Activated CD8-positive, alpha-beta memory T cell treated with anti-CD3 and anti-CD28 coated beads, Interleukin-2, amount 10 ng/mL, durations not matched to agents 7 days and 5 days (primary cell): Measurements from ENCODE around the gene ZNF521. TPM values are rescaled to one million over a fixed set of nuclear protein-coding genes. Genes with fewer than 3 reads are reported as not detected.

Experiments
- ATAC-seq: fragments of 150-1000 bp; cut with Tn5 transposase; one replicate; pipeline ENCODE4 v1.10.0; 2021; ENCODE audit warnings: moderate library complexity
- CTCF ChIA-PET: fragments of 350-600 bp; sonication (Branson Sonifier 250); formaldehyde crosslinking; loops from one replicate; lab custom pipeline; 2021; ENCODE audit warnings: antibody characterized with exemption; lab: Charles Lee
- DNase-seq: peaks from one replicate; pipeline ENCODE4 v3.0.0-alpha.2; 2020
- H3K27ac Mint-ChIP-seq: one replicate; pipeline ENCODE4 v1.8.0; 2021; ENCODE audit warnings: mild to moderate bottlenecking, mixed read lengths
- H3K27me3 Mint-ChIP-seq: one replicate; pipeline ENCODE4 v1.8.0; 2021; ENCODE audit warnings: mixed read lengths
- H3K36me3 Mint-ChIP-seq: one replicate; pipeline ENCODE4 v1.8.0; 2021; ENCODE audit warnings: mild to moderate bottlenecking, mixed read lengths
- H3K4me1 Mint-ChIP-seq: one replicate; pipeline ENCODE4 v1.8.0; 2021; ENCODE audit warnings: mixed read lengths
- H3K4me3 Mint-ChIP-seq: one replicate; pipeline ENCODE4 v1.8.0; 2021; ENCODE audit warnings: mild to moderate bottlenecking, moderate library complexity, mixed read lengths
- H3K9me3 Mint-ChIP-seq: one replicate; pipeline ENCODE4 v1.8.0; 2022; ENCODE audit warnings: low read depth, mixed read lengths
- total RNA-seq, 2 experiments: library from RNA; stranded (reverse); gene quantifications; one replicate each; pipeline ENCODE4 v1.2.3, GENCODE V29; 2021

The ZNF521 gene
- total RNA-seq, 2 experiments from 2014 or later, result not detected

DNA sequence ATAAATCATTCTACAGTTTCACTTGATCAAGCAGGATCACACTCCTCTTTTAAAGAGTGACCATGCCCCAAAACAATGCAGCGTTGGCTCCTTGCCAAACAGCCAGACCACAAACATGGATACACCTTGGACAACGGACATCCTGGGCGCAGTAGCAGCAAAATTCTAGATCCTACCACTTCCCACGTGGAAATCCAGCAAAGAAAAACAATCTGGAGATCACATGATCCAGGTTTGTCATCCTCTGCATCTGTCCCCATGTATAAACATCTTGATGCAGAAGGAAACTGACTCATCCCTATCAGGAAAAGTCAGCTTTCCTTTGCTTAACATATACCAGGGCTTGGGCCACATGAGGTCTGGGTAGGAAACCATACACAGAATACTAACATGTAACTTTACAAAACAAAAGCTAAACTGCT, 53.1 kb downstream of the ZNF521 start:
- no peaks in the 10 kb centered on the region for H3K36me3 Mint-ChIP-seq
- no peak overlapping the region for H3K27ac Mint-ChIP-seq
- ATAC-seq (no peak), DNase-seq (no peak)
- H3K27me3 Mint-ChIP-seq, result no peaks in the 10 kb centered on the region
- CTCF ChIA-PET, result no interaction called here
- no peak overlapping the region for H3K4me3 Mint-ChIP-seq
- H3K4me1 Mint-ChIP-seq, result no peaks in the 10 kb centered on the region
- H3K9me3 Mint-ChIP-seq, result no peaks in the 10 kb centered on the region

DNA sequence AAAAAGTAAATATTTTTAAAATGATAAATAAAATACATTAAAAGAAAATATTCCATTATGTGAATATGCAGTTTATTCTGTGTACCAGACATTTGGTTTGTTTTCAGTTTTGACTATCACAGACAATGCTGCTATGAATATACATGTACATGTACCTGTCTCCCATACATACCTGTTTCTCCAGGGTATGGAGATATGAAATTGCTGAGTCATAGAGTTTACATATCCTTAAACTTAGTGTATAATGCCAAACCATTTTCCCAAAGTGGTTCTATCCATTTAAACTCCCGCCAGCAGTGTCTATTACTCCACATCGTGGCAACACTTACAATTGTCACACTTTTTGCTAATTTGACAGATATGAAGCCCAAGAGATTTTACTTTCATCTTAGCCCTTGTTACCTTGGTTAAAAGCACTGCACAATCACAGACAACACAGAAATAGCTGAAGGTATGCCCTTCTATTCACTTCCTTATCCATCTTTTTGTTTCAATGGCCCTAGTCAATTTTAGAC, 56.3 kb downstream of the ZNF521 start:
- Mint-ChIP-seq H3K27ac (no peak overlapping the region), H3K36me3 (no peaks in the 10 kb centered on the region), H3K4me3 (no peak overlapping the region), H3K27me3 (no peaks in the 10 kb centered on the region), H3K4me1 (no peaks in the 10 kb centered on the region), H3K9me3 (no peaks in the 10 kb centered on the region)
- ATAC-seq, result no peak
- CTCF ChIA-PET, result no interaction called here
- DNase-seq, result no peak

- no peaks in the 10 kb centered on the region for H3K9me3 Mint-ChIP-seq
- no peak for DNase-seq
- no peaks in the 10 kb centered on the region for H3K36me3 Mint-ChIP-seq
- no peak for ATAC-seq
- no peaks in the 10 kb centered on the region for H3K4me1 Mint-ChIP-seq
- H3K27ac Mint-ChIP-seq, result no peak overlapping the region
- no peaks in the 10 kb centered on the region for H3K27me3 Mint-ChIP-seq
- no peak overlapping the region for H3K4me3 Mint-ChIP-seq
- CTCF ChIA-PET, result no interaction called here
Measured at GRCh38 chr18:25291150-25291549, 60.8 kb downstream of the ZNF521 start.

DNA sequence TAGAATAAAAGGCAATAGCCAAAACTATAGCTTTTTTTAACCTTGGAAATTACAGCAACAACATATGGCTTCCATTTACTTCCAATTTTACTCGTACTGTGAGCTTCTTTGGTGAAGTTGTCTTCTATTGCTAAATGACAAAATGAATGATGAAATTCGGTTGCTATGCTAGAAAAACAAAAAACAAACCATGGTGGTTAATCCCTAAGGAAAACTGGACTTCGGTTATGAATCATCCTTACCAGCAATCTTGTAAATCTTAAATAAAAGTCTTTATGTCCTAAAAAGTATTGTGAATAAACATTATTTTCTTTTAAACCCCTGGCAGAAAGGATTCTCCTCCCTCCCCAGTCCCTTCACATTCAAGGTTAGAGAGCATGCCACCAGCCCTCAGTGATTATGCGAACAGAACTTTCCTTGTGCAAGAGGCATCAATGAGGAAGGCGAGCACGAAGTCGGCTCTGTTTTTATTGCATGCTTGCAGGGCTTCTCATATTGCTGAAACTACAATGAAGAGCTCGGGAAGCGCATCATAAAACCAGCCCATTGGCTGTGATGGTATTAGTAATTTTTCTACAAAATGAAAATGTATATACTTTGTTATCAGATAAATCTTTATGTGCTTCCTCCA, 62.9 kb downstream of the ZNF521 start:
- Mint-ChIP-seq H3K4me3 (no peak overlapping the region), H3K36me3 (no peaks in the 10 kb centered on the region), H3K9me3 (no peaks in the 10 kb centered on the region), H3K27me3 (no peaks in the 10 kb centered on the region), H3K27ac (no peak overlapping the region), H3K4me1 (no peaks in the 10 kb centered on the region)
- no peak for DNase-seq
- ATAC-seq, result no peak
- CTCF ChIA-PET, result no interaction called here

GRCh38 chr18:25288340-25288938, 63.5 kb downstream of the ZNF521 start:
- Mint-ChIP-seq H3K36me3 (no peaks in the 10 kb centered on the region), H3K27ac (no peak overlapping the region), H3K4me1 (no peaks in the 10 kb centered on the region), H3K9me3 (no peaks in the 10 kb centered on the region), H3K27me3 (no peaks in the 10 kb centered on the region), H3K4me3 (no peak overlapping the region)
- no peak for ATAC-seq
- DNase-seq, result no peak
- CTCF ChIA-PET, result no interaction called here

DNA sequence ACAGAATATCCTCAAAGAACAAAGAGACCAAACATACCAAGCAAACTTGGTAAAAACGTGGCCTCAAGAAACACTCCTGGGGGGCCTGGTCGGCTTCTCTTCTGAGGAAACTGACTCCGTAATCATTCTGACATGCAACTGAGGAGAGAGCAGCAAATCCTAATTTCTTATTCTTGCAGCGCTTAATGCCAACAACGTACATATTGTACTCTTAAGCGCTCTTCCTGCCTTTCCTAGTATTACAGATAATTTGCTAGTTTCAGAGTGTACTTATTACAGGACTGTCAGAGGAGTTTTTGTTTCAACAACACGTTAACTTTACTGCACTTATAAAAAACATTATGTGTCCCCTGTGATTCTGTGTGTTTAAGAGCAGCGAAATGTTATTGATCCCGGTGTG, 64.9 kb downstream of the ZNF521 start:
- H3K27ac Mint-ChIP-seq, result no peak overlapping the region
- DNase-seq (no peak), ATAC-seq (no peak)
- no peaks in the 10 kb centered on the region for H3K4me1 Mint-ChIP-seq
- CTCF ChIA-PET, result no interaction called here
- no peak overlapping the region for H3K4me3 Mint-ChIP-seq
- H3K36me3 Mint-ChIP-seq, result no peaks in the 10 kb centered on the region
- H3K27me3 Mint-ChIP-seq, result no peaks in the 10 kb centered on the region
- no peaks in the 10 kb centered on the region for H3K9me3 Mint-ChIP-seq

DNA sequence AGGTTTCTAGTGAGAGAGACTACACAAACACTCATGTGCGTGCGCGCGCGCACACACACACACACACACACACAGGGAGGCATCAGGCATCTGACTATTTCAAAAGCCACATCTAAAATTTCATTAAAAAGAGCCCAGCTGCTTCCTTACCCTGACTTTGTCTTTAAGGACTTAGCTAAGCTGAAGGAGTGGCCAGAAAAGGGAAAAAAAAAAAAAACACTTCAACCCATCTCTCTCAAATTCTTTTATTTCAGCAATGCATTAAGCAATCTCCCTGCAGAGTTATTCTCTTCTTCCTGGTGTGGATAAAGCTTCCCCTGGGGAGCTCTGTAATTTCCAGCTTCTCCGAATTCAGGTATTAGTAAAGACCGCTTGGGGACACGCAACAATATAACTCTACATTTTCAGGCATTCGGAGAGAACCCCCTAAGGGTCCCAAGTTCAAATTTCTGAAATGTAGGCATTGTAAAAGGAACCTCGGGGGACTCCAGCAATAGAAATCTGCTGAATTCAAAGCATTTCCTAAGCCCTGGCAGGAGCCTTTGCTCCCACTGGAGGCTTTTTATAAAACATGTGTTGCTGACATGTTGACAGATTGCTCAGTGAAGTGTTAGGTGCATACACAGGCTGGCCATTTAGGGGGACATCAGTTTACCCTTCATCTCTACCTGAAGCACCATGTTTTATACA, 67.0 kb downstream of the ZNF521 start:
- Mint-ChIP-seq H3K4me3 (no peak overlapping the region), H3K4me1 (no peaks in the 10 kb centered on the region), H3K27ac (no peak overlapping the region), H3K27me3 (no peaks in the 10 kb centered on the region), H3K36me3 (no peaks in the 10 kb centered on the region), H3K9me3 (no peaks in the 10 kb centered on the region)
- ATAC-seq (no peak), DNase-seq (no peak)
- CTCF ChIA-PET, result no interaction called here

GRCh38 chr18:25284281-25284680, 67.7 kb downstream of the ZNF521 start:
- Mint-ChIP-seq H3K27ac (no peak overlapping the region), H3K9me3 (no peaks in the 10 kb centered on the region), H3K4me1 (no peaks in the 10 kb centered on the region), H3K27me3 (no peaks in the 10 kb centered on the region), H3K36me3 (no peaks in the 10 kb centered on the region), H3K4me3 (no peak overlapping the region)
- no peak for ATAC-seq
- DNase-seq, result no peak
- CTCF ChIA-PET, result no interaction called here

- DNase-seq (no peak), ATAC-seq (no peak)
- no peaks in the 10 kb centered on the region for H3K27me3 Mint-ChIP-seq
- no peak overlapping the region for H3K27ac Mint-ChIP-seq
- no peaks in the 10 kb centered on the region for H3K9me3 Mint-ChIP-seq
- H3K36me3 Mint-ChIP-seq, result no peaks in the 10 kb centered on the region
- H3K4me3 Mint-ChIP-seq, result no peak overlapping the region
- CTCF ChIA-PET, result no interaction called here
- no peaks in the 10 kb centered on the region for H3K4me1 Mint-ChIP-seq
Measured at GRCh38 chr18:25283781-25284180, 68.2 kb downstream of the ZNF521 start.

DNA sequence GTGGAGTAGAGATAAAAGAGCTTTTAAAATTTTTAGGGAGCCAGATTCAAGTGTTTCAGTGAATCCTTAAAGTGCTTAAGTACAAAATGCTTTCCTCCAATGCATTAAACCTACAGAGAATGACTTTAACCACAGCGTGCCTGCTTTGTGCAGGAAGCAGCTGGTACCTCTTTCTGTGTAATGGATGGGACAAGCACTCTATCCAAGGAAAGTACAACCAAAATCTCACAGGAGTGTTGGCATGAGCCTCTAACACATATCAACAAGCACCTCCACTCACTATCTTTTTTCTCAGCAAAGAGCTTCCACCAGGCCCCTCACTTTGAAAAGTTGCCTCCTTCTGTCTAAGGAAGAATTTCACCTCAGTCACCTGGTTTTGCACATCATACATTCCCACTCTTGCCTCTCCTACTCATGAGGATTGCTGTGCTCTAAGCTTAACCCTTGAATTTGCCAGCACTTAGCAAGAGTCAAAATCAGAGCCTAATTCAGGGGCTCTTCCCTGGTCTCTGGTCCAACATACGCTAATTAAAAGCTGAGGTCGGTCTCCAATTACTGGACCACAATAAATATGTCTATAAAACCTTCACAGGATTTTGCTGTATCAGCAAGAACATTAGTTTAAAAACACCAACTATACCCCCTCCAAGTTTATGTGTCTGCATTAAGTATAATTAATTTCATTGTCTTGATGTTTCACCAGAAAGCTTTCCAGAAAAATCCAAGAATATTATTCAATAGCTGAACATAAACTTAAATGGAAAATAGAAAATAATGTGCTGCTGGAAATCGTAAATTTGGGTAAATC, 68.9 kb downstream of the ZNF521 start:
- Mint-ChIP-seq H3K36me3 (no peaks in the 10 kb centered on the region), H3K4me1 (no peaks in the 10 kb centered on the region), H3K27ac (no peak overlapping the region), H3K9me3 (no peaks in the 10 kb centered on the region), H3K4me3 (no peak overlapping the region), H3K27me3 (no peaks in the 10 kb centered on the region)
- CTCF ChIA-PET, result no interaction called here
- DNase-seq (no peak), ATAC-seq (no peak)

DNA sequence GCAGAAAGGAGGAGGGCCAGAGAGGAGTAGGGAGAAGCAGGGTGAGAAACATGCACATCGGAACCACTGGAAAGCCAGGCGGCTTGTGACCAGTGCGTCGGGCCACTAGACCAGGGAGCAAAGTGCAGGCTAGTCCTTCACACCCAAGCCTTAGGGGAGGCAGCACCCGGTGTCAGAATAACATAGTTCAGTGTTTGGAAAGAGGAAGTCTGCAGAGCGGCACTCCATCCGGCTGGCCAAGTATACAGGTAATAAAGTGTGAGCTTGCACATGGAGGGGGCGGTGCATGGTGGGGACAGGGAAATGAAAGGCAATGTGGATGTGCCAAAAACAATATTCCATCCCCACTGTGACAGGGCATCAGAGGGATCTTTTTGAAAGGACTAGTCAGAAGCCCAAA, 69.7 kb downstream of the ZNF521 start:
- no peaks in the 10 kb centered on the region for H3K36me3 Mint-ChIP-seq
- H3K4me1 Mint-ChIP-seq, result no peaks in the 10 kb centered on the region
- no peak for ATAC-seq
- H3K9me3 Mint-ChIP-seq, result no peaks in the 10 kb centered on the region
- no peak overlapping the region for H3K27ac Mint-ChIP-seq
- H3K4me3 Mint-ChIP-seq, result no peak overlapping the region
- CTCF ChIA-PET, result no interaction called here
- H3K27me3 Mint-ChIP-seq, result no peaks in the 10 kb centered on the region
- DNase-seq, result no peak

GRCh38 chr18:25281556-25281955, 70.4 kb downstream of the ZNF521 start:
- Mint-ChIP-seq H3K27ac (no peak overlapping the region), H3K36me3 (no peaks in the 10 kb centered on the region), H3K4me3 (no peak overlapping the region), H3K4me1 (no peaks in the 10 kb centered on the region), H3K9me3 (no peaks in the 10 kb centered on the region), H3K27me3 (no peaks in the 10 kb centered on the region)
- CTCF ChIA-PET, result no interaction called here
- ATAC-seq, result no peak
- DNase-seq, result no peak

DNA sequence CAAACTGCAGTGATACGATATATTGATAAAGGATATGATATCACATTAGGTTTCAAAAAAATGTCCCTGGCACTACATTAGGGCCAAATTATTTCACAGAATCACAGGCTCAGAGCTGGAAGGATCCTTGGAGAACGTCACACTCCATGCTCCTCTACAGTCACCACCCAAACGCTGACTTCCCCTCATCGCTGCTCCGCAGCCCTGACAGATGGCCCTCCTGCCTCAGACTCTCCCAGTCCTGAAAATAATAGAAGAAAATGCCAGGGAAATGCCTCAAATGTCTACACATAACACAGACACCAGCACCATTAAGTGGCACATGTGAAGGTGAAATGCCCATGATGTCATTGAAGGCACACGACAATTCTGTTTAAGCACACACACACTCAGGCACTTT, 72.0 kb downstream of the ZNF521 start:
- Mint-ChIP-seq H3K27ac (no peak overlapping the region), H3K36me3 (no peaks in the 10 kb centered on the region), H3K4me1 (no peaks in the 10 kb centered on the region), H3K9me3 (no peaks in the 10 kb centered on the region), H3K27me3 (no peaks in the 10 kb centered on the region), H3K4me3 (no peak overlapping the region)
- no peak for DNase-seq
- CTCF ChIA-PET, result no interaction called here
- ATAC-seq, result no peak
